GM19240 (cell line): ENCODE data around the gene MAP7D2.

ENCODE experiments used
- DNase-seq: peaks from one replicate; pipeline ENCODE4 v3.0.0; 2011; ENCODE audit warnings: low spot score; ENCODE audit not compliant: insufficient read length

MAP7D2 gene

DNA sequence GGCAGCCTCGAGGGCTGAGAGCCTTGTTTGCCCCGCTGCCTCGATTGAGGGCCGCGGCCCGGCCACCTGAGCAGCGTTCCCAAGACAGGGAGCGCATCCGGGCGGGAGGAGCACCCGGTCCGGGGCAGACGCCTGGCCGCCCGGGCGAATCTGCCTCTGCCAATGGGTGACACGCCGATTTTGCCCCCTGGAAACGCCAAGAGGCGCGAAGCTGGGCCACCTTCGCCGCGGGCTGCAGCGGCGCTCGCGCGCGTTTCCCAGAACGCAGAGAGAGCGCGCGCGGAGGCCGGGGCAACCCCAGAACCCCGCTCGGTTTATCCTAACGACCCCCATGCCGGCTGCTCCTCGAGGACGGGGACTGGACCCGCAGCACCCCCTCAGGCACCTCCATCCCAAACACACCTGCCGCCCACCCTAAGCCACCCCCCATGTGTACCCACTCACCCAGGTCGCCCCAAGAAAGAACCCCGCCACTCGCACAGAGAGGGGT is 575 bp downstream of the MAP7D2 start:
- DNase-seq, result no peak

DNA sequence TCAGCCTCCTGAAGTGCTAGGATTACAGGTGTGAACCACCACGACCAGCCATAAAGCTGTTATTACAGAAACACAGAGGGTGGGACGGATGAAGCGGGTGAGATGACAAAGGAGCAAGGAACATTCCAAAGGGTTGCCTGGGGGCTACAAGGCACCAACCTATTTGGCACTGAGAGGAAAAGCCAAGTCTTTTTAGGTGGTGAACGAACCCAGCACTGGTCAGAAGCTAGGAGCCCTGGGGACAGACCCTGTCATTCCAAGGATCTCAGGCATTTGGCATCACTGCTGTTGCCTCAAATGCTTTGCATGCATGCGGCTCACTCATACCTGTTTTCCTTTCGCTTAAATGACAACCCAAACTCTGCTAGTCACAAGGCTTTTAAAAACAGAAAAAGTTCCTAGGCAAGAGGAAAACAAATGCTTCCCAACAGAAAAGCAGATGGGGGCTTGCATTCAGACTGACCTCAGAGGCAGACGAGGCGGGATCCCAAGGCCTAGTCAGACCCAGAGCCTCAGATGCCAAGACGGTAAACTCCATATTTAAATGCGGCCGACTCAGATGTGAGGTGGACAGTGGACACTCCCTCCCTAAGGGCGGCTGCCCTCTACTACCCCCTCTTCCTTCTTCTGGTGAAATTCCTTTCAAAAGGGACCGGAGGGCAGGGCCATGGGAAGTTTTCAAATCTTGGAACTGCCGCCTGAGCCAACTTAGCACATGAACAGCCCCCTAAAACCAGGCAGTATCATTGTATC is 4.5 kb downstream of the MAP7D2 start:
- no peak for DNase-seq

DNA sequence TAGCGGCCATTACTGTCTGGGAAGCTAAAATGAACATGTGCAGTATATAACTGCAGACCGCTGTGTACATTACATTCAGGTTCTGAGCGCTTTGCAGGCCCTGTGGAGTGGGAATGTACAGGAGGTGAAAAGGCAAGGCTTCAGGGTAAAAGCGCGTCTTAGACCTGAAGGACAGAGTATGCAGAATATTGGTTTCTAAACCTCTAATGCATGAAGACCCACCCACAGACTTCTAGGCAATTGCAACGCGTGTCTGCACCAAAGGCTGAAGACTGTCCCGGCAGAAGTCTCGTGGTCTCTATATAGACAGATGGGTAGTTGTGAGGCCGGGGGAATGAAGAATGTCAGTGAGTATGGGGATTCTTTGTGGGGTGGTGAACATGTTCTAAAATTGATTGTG is 5.4 kb downstream of the MAP7D2 start:
- DNase-seq, result no peak

DNA sequence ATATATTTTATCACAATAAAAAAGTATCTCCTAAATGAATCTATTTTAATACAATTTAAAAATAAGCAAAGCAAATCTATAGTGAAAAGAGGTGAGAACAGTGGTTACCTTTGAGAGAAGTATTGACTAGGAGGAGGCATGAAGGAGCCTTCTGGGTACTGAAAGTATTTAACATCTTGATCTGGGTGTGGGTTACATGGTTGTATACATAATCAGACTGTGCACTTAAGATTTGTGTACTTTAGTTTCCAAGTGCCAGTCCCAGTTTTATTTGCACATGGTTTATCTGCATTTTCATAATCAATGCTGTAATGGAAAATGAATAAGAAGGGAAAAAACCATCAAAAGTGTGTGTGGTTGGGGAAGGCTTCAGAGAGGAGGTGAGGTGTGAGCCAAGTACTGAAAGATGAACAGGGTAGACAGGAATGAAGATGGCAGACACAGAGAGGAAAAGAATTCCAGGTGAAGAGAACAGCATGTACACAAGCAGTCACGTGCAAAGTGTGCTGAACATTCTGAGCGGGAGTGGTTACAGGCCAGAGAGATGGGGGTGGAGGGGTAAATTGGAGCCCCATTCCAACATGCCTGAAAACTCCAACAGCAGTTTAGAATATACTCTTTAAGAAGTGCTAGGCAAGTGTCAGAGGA is 14.6 kb downstream of the MAP7D2 start:
- DNase-seq, result no peak

DNA sequence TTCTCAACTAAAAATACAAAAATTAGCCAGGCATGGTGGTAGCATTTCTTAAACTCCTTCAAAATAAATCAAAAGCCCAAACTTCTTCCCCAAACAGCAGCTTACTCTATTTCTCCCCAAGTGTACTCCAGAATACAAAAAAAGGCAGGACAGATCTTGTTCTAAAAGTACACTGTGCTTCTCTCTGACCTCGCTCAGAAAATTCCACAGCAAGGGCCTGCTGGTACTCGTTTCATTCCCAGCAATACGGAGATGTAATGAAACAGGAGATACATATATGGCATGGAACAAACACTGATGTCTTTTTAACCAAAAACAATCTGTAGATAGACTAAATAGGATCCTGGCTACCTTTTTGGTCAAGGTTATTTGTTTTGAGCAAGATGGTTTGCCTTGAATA is 25.2 kb downstream of the MAP7D2 start:
- DNase-seq, result no peak

DNA sequence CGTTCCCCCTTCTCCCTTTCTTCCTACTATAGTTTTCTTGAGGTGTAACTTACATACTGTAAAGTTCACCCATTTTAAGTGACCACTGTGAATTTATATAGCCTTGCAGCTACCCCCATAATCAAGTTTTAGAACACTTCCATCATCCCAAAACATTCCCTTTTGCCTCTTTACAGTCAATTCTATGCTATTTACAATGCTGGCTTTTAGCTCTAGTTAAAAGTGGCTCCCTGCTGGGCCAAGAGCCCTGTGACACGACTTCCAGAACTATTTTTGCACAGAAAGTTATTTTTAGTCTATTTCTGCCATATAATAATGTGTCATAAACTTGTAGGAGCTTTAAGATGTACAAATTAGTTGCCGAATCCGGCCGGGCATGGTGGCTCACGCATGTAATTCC is 26.9 kb downstream of the MAP7D2 start:
- no peak for DNase-seq

DNA sequence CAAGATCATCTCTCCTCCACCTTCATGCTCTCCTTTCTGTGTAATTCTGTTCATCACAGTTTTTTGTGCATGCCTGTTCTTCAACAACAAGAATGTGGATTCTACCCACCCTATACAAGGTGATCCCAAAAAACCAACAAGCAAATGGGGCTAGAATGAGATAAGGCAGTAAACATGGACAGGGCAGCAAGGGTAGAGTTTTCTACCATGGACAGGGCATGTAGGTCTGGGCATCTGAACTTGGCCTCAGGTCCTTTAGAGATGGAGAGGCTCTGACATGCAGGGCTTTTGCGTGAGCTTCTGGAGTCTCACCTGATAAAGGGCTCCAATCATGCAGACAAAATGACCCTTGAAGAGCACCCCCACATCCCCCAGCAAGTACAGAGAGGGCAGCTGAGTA is 36.4 kb downstream of the MAP7D2 start:
- DNase-seq, result no peak

DNA sequence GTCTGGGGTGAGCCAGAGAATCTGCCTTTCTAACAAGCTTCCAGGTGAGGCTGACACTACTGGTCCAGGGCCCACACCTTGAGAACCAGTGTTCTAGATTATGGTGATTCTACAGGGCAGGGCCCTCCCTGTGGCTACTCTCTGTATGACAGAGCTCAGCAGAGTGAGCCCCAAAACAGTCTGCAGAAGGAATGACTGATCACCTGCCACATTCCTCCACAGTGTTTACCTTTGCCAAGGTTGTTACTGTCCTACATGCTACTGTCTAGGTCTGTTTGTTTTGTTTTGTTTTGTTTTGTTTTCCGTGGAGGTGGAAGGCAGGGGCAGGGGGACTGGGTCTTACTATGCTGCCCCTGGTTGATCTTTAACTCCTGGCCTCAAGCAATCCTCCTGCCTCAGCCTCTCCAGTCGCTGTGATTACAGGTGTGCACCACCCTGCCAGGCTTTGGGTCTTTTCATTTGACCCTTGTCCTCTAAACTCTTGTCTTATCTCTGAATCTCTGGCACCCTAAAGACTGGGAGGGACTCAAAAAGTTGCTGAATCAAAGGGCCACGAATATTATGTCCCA is 45.1 kb downstream of the MAP7D2 start:
- no peak for DNase-seq

DNA sequence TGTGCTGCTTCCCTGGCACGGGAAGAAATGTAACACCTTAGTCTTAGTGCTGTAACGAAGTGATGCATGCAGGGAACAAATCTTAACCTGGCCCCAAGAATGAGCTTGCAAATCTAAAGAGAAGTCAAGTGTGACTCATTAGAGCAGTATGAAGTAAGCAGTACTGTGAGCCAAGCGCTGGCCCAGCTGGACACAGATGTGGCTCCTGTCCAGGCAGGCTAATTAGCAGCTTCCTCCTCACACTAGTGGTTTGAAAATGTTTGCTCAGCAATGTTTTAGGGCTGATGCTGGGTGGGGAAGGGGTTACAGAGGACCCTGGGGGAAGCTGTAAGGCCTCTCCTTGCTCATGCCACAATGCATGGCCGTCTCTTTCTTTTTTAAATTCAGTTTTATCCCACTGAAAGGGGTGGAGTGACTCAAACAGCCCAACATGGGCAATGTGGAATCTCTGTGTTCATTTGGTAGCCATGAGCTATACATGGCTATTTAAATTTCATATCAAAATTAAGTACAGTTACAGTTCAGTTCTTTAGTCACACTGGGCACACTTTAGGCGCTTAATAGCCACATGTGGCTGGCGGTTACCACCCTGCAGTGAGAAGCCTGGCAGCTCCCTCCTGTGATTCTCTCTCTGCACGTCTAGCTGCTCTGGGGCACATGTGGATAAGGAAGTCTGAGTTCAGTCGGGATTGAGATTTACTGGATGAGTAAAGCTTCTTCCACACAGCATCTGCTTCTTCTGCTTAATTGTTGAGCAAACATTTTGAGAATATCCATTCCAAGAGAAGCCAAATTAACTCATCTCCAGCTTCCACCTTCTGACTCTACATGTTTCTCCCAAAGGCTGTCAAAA is 48.8 kb downstream of the MAP7D2 start:
- no peak for DNase-seq

DNA sequence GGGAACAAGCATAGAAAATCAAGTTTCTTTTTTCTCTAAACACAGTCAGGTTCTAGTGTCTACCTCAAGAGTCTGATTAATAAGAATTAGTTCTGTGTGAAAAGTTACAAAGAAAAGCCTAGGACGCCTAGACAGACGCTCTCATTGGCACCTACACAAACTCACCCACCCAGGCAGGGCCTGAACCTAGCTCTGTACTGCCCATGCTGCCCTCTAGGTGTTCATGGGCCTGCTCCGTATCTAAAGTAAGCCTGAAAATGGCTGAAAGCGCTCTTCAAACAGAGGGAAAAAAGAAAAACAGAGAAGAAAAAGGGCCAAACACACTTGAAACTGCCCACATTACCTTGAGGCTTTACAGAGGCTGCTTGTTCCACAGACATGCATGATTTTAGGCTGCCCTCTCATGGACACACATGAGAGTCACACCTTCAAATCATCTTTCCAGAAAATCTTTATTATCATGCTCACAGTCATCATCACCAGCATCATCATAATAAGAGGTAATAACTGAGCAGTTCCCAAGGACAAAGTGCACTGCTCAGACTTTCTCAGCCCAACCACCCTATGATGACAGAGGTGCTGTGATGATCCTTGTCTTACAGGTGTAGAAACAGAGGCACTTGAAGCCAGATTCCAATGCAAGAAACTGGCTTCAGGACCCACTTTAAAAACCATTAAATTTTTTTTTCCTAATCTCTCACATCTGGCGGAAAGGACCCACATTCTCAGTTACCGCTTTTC is 49.6 kb downstream of the MAP7D2 start:
- peak; percentile 12 for DNase-seq

DNA sequence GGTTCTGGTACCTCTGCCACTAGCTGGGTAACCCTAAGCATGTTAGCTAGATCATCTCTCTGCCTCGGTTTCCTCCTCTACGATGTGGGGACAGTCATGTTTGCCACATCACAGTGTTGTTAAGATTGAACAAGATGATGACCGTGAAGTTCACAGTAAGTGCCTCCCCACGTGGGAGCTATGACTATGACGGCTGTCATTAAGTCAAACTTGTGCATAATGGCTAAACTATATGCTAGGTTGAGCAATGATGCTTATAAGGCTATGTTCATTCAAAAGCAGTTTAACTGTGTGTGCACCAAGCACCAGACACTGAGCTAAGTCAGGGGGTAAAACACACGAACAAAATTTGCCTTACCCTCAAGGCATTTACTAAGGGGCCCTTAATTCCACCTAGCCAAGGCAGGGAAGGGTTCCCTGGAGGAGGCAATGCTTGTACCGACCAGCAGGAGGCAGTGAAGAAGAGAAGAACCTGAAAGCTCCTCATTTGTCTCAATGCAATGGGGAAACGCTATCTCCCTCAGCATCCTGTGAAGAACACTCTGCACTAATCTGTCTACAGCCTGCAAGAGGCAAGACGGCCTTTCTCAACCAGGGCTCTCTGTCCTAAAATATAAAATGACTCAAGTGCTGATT is 52.9 kb downstream of the MAP7D2 start:
- DNase-seq, result no peak

DNA sequence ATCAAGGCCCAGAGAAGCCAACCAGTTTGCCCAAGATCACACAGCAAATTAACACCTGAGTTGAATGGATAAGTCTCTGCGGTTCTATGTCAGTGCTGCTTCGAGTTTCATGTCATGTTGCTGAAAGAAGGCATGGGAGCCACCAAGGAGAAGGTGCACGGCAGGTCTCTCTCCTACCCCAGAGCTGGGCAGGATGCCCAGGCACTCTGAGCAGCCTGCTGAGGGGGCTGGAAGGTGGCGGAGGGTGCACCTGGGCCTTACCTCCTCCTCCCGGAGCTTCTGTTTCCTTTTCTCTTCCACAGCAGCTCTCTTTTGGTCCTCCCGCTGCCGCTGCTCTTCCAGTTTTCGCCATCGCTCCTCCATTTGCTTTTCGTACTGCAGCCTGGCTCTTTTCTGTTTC is 53.6 kb downstream of the MAP7D2 start:
- DNase-seq, result no peak

DNA sequence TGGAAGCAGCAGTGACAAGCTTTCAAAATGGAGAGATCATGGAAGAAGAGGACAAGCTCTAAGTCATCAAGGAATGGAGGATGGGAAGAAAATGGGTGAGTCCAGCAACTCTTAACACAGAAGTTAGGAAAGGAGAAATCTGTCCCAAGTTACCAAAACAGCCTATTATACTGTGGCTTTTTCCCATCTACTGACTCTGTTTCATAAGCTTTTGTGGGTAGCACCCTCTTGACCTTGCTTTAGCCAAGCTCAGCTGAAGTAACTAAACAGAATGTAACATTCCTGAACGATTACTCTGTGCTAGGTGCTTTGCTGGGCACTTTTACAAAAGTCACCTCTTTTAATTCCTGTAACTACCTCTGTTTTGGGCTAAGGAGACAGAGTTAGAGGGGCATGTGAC is 54.9 kb downstream of the MAP7D2 start:
- no peak for DNase-seq

DNA sequence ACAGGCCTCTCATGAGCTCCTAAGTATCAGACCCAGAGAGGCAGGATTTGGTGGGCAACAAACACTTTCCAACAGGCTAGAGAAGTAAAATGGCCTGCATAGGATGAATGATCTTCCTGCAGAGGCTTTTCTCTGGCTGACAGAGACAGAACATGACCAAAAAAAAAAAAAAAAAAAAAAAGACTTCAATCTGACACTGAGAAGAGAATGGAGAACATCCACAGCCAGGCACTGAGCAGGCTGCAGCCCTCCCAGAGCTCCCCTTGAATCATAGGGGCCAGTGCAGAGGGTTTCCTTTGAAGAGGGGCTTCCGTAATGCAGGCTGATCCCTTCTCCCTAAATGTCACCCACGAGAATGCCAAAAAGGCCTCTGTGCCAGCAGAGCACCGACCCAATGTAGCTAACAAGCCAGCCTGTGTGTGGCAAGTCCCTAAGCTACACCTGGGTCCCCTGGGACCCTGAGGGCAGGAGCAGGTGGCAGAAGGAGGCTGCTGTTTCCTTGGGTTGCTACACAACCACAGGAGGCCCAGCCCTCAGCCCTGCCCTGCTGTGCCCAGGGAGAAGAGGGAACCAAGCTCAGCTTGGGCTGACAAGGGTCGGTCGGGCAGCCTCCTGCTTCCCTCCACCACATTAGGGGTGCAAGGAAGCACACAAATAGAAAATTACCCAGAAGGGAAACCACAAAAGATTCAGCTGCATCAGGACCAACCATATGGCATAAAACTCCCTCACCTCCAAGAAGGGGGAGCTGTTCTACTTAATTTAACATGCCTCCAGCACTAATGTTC is 55.6 kb downstream of the MAP7D2 start:
- no peak for DNase-seq

DNA sequence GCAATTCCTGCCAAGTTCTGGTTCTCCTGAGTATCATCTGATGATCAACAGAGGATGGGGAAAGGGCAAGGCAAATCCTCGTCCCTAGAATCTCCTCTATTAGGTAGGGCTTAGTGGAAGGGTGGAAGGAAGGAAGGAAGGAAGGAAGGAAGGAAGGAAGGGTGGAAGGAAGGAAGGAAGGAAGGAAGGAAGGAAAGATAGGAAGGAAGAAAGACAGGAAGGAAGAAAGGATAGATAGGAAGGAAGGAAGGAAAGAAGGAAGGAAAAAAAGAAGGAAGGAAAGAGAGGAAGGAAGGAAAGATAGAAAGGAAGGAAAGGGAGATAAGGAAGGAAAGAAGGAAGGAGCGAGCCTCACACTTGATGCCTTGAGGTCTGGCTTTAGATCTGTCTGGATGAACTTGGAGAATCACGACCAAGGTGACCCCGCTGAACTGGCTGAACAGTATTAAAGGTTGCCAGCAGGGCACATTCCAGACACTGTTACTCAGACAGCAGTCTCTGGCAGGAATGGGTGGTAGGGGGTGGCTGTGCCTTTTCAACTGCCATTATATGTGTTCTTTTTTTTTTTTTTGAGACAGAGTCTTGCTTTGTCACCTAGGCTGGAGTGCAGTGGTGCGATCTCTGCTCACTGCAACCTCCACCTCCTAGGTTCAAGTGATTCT is 57.1 kb downstream of the MAP7D2 start:
- no peak for DNase-seq

DNA sequence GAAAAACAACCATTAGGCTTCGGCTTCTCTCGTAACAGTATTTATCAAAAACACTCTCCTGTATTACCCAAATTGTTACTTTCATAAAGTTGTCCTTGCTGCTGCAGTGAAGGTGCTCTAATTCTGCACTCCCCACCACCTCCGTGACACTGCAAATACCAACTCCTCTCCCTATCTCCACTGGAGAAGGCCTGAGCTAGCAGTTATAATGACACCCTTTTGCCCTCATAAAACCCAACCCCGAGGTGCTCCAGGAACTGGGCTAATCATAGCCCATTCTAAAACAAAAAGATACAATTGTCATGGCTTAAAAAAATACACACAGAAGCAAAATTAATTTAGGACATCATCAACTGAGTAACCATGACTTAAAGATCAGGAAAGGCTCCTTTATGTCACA is 59.2 kb downstream of the MAP7D2 start:
- no peak for DNase-seq

DNA sequence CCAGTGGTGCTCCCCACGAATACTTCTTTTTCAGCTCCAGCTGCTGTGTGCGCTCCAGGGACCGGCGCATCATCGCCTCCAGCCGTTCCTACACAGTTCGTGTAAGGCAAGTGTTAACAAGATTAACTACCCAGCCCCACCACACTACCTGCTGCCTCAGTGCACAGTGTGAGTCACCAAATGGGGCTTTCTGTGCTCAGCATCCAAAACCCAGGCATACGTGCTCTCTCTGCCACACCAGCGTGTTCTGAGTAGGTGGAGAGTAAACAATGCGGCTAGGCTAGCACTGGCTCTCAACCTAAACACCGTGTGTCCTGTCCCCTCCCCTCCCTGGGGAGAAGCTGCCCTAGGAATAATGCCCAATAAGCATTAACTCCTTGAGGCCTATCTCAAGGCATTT is 60.0 kb downstream of the MAP7D2 start:
- DNase-seq, result no peak

DNA sequence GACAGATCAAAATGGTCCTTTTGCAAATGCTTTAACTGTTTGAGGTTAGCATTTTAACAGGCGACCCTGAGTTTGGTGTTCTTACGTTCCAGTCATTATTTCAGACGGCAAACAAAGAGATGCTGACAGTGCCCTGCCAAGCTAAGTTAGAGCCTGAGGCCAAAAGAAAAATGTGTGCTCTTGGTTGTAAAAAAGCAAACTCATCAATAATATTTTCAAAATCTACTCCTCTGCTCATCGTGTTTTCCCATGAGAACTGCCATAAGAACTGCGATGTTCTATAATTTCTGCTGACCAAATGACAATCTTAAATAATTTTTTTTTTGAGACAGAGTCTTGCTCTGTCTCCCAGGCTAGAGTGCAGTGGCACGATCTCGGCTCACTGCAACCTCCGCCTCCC is 63.2 kb downstream of the MAP7D2 start:
- DNase-seq, result no peak

DNA sequence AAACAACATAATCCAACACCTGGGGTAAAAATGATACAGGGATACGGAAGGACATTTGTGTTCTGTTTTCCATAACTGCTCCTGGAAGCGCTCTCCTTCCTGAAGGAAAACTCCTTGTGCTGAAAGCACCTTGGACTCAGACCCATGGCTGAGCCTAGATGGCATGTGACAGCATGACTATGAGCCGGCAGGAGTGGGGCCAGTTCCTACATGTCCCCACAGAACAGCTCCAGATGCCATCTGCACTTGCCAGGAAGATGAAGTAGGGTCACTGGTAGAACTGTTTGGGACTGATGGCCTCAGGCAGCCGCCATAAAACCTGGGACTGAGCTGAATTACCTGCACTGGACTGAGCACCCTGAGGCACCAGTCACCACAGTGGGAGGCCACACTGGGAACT is 69.8 kb downstream of the MAP7D2 start:
- no peak for DNase-seq
